Measurements from ENCODE around the gene NACC2.
A peak's percentile ranks its signal among the peaks of the same experiment; 100 is the strongest.
"Not testable (repeated sequence)": the region's sequence is repeated elsewhere in the genome, so short reads cannot be mapped to it uniquely, and the experiment has no call there.

NACC2 gene

GRCh38 chr9:136043441-136043991 lies 51.6 kb downstream of the NACC2 start:
- no peak for DNase-seq

- DNase-seq: no peak
Observed at GRCh38 chr9:136042541-136042940, 52.5 kb downstream of the NACC2 start.

GRCh38 chr9:136040848-136041247 lies 54.2 kb downstream of the NACC2 start:
- not testable (repeated sequence) for DNase-seq

GRCh38 chr9:136039488-136039887 lies 55.6 kb downstream of the NACC2 start:
- peak; percentile 20 for DNase-seq

GRCh38 chr9:136036848-136037247 lies 58.2 kb downstream of the NACC2 start:
- peak; percentile 34 for DNase-seq

- DNase-seq: peak; percentile 89
Observed at GRCh38 chr9:136036050-136036449, 59.0 kb downstream of the NACC2 start.

GRCh38 chr9:136031741-136032730 lies 63.1 kb downstream of the NACC2 start:
- DNase-seq: no peak

- DNase-seq: no peak
Observed at GRCh38 chr9:136031094-136031493, 64.0 kb downstream of the NACC2 start.

GRCh38 chr9:136029556-136029955 lies 65.5 kb downstream of the NACC2 start:
- no peak for DNase-seq

GRCh38 chr9:136028760-136029470 lies 66.2 kb downstream of the NACC2 start:
- DNase-seq: peak; percentile 59

- DNase-seq: not testable (repeated sequence)
Observed at GRCh38 chr9:136026943-136027289, 68.2 kb downstream of the NACC2 start.

GRCh38 chr9:136026266-136026942 lies 68.7 kb downstream of the NACC2 start:
- no peak for DNase-seq

GRCh38 chr9:136025481-136025880 lies 69.6 kb downstream of the NACC2 start:
- no peak for DNase-seq

GRCh38 chr9:136024696-136025316 lies 70.3 kb downstream of the NACC2 start:
- no peak for DNase-seq

- no peak for DNase-seq
Observed at GRCh38 chr9:136024286-136024685, 70.8 kb downstream of the NACC2 start.

GRCh38 chr9:136023410-136024225 lies 71.5 kb downstream of the NACC2 start:
- no peak for DNase-seq

GRCh38 chr9:136022731-136023409 lies 72.2 kb downstream of the NACC2 start:
- no peak for DNase-seq

- no peak for DNase-seq
Observed at GRCh38 chr9:136021872-136022681, 73.0 kb downstream of the NACC2 start.

- no peak for DNase-seq
Observed at GRCh38 chr9:136021171-136021871, 73.8 kb downstream of the NACC2 start.

- no peak for DNase-seq
Observed at GRCh38 chr9:136020671-136021070, 74.4 kb downstream of the NACC2 start.
